NCI-H526 treated with DMSO at 0.1 percent for 48 hours (cell line): ENCODE results near the gene ITGA3.
A peak's percentile ranks its signal among the peaks of the same experiment; 100 is the strongest.

Source experiments
- DNase-seq: peaks from one replicate; lab custom pipeline; 2025; lab: John Stamatoyannopoulos, UW

The ITGA3 gene

GRCh38 chr17:50094753-50095619 lies 39.1 kb downstream of the ITGA3 start, which contains the start of gene PDK2:
Gene PDK2 (plus strand): TSS chr17:50095351. CDS start chr17:50095436, 85 bp downstream.
- peak; percentile 88 for DNase-seq

DNA sequence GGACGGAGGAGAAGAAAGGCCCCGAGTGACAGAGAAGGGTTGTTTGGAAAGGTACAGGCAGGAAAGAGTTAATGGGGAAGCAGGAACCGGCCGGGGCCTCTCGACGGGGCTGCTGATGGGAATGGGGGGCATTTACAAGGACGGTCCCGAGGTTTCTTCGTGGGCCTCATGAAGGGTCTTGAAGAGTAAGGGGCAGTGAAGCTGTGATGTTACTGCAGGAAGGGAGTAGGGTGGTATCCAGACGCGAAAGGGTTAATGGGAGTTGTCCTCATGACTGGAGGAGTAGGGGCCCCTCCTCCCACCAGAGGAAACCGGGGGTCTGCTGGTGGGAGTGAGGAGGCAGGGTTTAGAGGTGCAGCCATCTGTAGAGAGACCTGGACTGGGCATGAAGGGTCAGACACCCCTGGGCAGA lies 39.7 kb downstream of the ITGA3 start:
- DNase-seq = no peak

DNA sequence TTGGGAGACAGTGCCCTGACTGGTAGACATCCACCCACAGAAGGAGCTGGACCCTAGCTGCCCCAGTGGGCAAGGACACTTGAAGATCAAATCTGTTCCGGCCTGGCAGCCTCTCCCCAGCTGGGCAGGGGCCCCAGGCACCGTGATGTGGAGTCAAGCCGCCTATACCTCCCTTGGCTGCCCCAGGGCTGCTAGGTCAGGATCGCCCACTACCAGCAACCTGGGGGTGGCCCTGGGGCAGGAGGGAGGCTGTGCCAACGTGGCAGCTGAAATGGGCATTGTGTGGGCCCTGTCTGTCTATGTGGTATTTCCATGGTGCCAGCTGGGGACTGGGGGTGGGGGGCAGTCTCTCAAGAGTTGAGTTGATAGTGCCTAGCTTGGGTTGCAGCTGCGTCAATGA lies 40.2 kb downstream of the ITGA3 start:
- DNase-seq = no peak

DNA sequence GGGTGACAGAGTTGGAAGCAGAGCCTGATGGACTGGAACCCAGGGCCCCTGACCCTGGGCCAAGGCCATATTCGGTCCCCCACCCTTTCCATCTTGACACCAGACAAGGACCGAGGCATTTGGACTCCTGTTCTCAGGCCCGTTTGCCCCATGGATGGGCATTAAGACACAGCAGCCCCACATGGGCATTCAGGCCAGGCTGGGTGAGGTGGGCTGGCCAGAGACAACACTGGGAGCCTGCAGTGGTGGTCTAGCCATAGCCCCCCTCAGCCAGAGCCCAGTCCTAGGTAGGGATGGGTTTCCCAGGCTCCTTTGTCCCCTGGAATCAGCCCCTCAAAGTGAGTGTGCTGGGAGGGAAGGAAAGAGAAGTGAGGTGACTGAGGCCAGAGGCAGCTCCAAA lies 40.8 kb downstream of the ITGA3 start:
- no peak for DNase-seq

DNA sequence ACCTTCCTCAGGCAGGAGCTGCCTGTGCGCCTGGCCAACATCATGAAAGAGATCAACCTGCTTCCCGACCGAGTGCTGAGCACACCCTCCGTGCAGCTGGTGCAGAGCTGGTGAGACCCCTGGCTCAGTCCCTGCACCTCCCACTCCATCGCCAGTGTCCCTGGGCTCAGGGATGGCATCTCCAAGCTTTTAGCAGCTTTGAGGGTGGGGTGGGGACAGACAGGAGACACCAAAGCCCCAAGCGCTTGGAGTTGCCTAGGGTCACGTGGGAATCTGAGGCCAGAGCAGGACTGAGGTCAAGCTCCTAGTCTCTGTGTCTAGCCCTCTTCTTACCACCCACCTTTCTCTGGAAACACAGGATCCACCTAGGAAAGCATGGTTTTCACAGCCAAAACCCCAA lies 41.5 kb downstream of the ITGA3 start:
- no peak for DNase-seq

DNA sequence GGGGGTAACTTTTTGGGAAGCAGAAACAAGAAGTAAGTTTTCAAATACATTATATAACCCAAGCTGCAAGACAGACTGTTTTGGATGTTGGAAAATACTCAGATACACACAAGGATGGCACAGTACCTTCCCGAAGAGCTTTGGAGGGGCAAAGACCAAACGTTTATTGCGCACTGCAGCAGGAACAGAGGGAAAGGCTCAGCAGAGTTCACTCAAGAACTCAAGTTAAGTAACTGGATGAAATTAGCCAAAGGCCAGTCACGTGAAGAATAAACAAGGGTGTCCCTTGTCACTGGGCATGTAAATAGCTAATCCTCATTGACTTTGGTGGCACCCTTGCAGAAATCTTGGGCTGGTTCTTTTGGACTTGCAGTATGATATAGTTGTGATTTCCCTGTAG lies 42.0 kb downstream of the ITGA3 start:
- DNase-seq = no peak

DNA sequence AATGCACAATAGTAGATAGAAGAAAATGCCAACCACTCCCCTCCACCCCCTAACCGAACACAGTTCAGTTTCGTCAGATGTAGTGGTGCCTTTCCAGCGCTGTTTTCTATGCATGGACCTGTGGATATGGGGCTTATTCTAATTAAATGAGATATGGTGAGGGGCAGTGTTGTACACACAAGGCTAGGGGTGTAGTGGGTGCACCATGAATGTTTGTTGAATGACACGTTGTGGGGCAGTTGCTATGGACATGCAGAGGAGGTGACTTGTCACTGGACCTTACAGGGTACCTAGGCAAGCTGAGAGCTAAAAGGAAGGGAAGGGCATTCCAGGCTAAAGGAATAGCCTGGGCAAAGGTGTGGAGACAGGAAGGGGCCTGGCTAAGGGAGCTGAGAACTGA lies 42.7 kb downstream of the ITGA3 start:
- no peak for DNase-seq

- no peak for DNase-seq
Measured at GRCh38 chr17:50099003-50099402, 43.1 kb downstream of the ITGA3 start.

- no peak for DNase-seq
Measured at GRCh38 chr17:50100480-50100883, 44.6 kb downstream of the ITGA3 start.

DNA sequence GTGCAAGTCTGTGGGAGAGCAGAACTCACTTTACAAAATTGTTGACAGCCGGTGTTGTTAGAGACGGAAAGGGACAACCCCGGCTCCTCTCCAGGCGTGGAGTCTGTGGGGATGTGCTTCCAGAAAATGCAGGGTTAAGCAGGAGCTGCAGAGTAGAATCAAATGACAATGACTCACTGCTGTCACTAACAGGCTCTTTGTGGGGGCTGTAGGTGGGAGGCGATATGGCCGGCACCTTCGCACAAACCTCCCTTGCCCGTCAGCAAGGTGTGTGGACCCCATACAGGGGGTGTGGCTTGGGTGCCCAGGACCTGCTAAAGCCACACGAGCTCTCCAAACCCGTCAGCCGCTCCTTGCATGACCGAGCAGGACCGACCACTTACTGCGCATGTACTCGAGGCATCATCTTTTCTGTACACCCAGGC lies 45.0 kb downstream of the ITGA3 start:
- no peak for DNase-seq

DNA sequence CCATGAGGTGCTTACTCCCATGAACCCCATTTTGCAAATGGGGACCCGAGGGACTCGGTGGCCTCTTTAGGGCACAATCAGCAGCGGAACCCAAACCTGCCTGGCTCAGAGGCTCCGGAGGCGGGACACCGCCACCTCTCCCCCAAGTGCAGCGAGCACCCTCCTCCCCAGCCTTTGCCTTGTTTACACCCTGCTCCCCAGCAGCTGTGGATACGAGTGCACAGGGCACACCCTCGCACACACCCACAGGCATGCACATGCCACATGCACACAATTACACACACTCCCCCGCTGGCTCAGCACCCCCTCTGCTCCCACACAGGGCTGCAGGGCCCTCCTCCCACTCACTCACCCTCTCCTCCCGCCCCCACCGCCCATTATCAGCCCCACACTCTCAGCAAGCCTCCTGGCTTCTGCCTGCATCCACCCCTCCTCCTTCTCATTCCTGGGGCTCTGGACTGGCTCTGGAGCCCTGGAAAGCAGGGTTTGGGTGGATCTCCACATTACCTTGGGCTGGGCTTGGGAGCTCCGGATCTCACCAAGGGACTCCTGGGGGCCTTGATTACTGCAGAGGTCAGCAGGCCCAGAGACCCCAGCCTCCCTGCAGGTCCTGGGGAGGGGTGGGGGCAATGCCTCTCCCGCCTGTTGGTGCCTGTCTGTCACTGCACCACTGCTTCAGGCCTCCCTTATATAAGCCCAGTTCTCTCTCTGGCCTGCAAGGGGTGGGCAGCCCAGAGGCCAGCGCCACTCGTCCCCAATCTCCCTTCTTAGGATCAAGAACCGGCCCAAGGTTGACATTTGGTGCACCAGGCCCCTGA lies 45.6 kb downstream of the ITGA3 start:
- DNase-seq = no peak

DNA sequence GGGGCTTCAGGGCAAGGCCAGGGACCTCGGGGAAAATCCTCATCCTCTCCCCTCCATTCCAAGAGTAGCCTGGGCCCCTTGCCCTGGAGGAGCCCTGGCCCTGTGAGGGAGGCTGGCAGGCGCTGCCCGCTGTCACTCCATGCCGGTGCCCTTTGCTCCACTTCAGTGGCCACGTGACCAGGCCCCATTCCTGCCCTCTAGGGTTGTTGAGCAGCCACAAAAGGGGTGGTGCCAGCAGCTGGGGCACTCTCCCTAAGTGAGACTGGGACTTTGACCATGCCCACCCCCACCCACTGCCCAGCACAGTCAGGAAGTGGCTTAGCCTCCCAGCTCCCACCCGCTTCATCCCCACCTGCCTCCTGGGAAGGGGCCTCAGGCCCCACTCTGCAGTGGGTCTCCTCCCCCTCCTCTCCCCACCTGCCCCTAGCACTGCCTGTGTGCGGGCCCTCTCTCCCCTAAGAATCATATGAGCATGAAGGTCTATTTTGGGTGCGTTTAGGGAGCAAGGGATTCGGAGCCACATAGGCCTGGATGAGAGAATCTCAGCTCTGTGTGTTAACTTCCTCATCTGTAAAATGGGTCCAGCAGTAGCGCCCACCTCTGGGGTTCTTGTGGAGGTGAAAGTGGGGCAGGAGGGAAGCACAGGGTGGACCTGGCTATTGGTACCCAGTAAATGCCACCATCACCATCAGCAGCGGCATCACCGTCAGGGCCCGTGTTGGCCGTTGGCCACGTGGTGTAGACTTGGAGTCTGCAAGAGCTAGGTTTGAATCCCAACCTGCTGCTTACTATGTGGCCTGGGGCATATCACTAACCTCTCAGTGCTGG lies 46.5 kb downstream of the ITGA3 start:
- no peak for DNase-seq

GRCh38 chr17:50103252-50103651 lies 47.3 kb downstream of the ITGA3 start:
- no peak for DNase-seq

DNA sequence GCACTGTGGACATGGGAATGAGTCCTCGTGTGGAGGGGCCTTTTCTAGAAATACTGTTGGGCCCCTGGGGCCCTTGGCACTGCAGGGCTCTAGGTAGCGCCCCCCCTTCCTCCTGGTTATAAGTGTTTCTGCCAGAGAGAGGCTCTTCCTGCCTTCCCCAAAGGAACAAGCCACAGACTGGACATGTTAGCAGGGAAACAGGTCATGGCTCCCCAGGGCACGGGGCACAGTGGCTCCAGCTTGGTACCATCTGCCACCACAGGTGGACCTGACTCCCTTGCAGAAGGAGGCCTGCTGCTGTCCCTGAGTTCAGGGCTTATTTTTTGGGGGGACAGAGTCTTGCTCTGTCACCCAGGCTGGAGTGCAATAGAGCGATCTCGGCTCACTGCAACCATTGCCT lies 48.0 kb downstream of the ITGA3 start:
- no peak for DNase-seq

- DNase-seq = no peak
Measured at GRCh38 chr17:50105811-50106210, 49.9 kb downstream of the ITGA3 start.

GRCh38 chr17:50106393-50107131 lies 50.7 kb downstream of the ITGA3 start:
- no peak for DNase-seq

GRCh38 chr17:50107790-50108414 lies 52.0 kb downstream of the ITGA3 start:
- no peak for DNase-seq

GRCh38 chr17:50108556-50108955 lies 52.6 kb downstream of the ITGA3 start:
- DNase-seq = no peak

- DNase-seq = no peak
Measured at GRCh38 chr17:50109207-50109606, 53.3 kb downstream of the ITGA3 start.

GRCh38 chr17:50109785-50110184 lies 53.9 kb downstream of the ITGA3 start:
- no peak for DNase-seq
